Activated T-cell treated with anti-CD3 and anti-CD28 coated beads for 1 hour (primary cell): ENCODE data around the gene KRTAP10-10.
A peak's percentile ranks its signal among the peaks of the same experiment; 100 is the strongest.
"Not testable (repeated sequence)": the region's sequence is repeated elsewhere in the genome, so short reads cannot be mapped to it uniquely, and the experiment has no call there.

Experiments
- DNase-seq: peaks from one replicate; pipeline ENCODE4 v3.0.0-alpha.2; 2020; ENCODE audit warnings: low read depth

KRTAP10-10 gene

DNA sequence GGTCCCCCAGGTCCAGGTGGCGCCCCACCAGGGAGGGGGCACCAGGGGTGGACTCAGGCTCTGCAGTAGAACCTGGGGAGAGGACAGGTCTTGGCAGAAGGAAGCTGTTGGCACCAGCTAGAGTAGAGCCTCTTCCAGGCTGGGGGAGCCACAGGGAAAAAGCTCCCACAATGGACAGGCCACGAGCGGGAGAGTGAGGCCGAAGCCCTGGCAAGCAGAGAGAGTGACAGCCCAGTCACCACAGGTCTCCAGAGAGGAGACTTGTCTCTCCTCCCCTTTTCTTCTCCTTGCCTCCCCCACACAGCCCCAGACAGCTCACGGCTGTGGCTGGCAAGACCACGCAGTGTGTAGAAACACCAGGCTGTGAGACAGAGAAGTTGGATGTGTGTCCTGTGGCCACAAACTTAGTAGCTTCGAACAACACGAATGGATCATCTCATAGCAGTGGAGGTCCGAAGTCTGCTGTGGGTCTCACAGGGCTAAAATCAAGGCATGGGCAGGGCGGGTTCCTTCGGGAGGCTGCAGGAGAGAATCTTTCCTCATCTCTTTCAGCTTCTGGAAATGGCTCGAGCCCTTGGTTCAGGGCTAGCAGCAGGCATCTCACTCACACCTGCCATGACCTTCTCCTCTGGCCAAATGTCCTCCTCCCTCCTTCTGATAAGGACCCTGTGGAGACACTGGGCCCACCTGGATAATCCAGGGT is 14.0 kb downstream of the KRTAP10-10 start:
- DNase-seq = no peak

DNA sequence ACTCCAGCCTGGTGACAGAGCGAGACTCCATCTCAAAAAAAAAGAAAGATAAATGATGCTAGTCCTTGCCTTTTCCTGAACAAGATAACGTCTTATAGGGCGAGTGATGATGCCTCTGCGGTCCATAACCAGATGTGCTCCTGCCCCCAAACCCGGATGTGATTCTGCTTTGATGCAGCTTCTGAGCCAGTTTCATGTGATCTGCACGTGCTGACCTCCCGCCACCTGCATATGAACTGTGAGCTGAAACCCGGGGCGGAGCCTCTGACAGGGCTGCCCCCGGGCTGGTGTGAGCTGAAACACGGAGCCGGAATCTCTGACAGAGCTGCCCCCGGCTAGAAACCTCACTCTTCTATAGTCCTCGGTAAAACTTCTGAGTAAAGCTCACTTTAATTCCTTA is 16.0 kb downstream of the KRTAP10-10 start:
- no peak for DNase-seq

DNA sequence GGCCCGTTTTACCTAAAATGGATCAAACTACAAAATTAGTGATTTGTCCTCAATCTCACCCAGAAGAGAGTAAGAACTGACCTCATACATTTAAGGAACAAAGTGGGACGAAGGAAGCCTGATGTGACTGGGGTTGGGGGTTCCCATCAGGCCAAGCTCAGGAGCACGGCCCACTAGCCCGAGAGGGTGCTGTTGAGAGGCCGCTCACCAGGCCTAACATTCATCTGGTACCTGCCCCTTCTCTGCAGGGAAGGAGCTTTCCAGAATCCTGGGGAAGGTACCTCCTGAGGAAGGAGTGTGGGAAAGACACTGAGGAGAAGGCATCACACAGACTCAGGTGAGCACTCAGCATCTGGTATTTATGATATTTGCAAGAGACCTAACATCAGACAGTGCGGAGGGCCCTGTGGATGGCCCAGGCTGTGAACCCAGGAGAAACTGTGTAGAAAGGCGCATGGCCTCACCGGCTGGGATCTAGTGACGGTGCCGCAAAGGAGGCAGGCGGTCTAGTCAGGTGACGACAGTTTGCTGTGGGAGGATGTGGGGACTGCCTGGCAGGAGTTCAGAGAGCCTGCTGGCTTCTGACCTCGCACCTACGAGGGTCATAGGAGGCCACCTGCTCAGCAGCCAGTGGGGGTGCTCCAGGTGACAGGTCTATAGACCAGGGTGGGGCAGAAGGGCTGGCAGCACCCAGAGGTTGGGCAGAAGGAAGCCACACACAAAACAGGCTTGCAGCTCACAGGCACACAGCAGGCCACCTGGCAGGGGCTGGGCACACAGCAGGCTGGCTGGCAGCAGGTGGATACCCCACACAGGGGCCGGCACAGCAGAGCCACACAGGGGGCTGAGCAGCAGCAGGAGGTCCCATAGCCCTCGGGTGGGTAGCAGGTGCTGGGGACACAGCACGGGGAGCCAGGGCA is 16.8 kb downstream of the KRTAP10-10 start:
- peak; percentile 22 for DNase-seq

DNA sequence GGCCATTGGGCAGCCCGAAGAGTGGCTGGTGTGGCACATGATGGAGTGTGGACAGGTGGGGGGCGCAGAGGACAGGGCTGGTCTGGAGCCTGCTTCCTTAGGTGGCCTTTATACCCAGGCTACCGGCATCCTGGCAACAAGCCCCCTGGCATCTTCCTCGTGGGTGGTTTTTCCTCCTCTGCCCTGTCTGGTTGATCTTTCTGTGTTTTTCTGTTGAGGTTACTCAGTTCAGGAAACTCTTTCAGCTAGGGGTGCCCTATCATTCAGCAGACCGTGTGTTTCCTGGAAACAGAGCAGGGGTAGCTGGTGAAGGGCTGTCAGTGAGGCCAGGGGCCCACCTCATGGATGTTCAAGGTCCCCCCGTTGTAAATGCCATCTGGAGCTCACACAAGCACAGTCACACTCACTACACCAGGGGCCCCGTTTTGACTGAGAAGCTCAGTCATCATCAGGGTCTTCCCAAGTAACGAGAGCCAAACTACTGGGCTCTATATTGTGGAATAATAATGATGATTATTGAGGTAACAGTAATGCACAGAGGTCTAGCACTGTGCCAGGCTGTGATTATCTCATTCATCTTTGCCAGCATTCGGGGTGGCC is 17.5 kb downstream of the KRTAP10-10 start, which contains the start of gene KRTAP12-4:
Gene KRTAP12-4 (minus strand): TSS at position 84 of the 600 bp plus-strand sequence. CDS start 45 bp downstream, at position 39.
- DNase-seq = no peak

DNA sequence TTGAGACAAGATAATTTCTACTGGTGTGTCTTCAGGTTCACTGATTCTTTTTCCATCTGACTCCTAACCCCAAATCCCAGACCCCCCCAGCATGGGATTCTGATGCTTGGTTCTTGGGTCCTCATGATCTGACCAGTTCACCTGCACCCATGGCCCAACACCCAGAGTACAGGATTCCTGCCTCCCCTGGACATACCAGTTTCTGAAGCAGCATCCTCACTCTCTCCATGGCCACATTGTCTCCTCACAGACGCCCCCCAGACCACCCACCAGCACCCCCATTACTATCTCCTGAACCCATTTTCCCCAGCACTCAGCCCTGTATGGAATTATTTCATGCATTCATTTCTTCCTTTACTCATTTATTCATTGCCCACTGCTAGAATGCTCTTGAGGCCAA is 19.7 kb downstream of the KRTAP10-10 start:
- no peak for DNase-seq

DNA sequence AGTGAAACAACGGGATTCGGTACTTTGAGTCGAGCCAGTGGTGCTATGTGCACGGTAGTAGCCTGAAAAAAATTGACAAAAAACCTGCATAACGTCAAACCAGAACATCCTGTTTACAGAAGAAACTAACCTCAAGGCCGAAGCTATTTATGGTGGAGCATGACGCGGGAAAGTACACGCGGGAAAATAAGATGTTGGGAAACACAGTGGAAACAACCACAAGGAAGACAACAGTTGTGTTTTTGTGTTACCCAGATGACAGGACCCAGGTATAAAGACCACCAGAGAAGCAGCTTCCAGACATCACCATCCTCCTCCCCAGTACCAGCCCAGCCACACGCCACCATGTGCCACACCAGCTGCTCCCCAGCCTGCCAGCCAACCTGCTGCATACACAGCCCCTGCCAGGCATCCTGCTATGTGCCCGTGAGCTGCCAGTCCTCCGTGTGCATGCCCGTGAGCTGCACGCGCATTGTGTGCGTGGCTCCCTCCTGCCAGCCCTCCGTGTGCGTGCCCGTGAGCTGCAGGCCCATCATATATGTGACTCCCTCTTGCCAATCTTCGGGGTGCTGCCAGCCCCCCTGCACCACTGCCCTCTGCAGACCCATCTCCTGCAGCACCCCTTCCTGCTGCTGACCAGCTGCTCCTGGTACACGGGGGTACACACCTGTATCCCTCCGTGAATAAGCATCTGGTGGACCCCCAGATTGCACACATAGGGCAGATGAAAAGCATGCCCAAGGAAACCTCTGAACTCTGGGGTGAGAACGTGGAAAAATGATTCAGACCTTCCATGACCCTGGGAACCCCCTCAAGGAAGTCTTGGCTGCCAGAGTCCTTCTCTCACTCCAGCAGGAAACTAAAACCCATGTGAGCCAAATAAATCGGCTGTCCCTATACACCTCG is 20.7 kb downstream of the KRTAP10-10 start, which contains the start of gene KRTAP12-3:
Gene KRTAP12-3 (plus strand): TSS at position 298 of the 906 bp plus-strand sequence. CDS start 48 bp downstream, at position 346.
- peak; percentile 19 for DNase-seq

DNA sequence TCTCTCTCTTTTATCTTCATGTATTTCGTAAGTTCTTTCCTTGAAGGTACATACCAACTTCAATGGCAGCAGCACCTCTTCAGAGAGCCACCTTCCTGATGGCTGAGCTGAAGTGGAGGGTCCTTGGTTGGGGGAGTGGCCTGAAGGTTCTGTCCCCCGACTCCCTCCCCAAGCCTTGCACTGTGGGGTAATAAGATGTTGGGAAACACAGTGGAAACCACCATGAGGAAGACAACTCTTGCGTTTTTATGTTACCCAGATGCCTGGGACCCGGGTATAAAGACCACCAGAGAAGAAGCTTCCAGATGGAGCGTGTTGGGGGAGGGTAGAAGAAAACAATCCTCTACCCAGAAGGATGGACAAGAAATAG is 21.4 kb downstream of the KRTAP10-10 start:
- no peak for DNase-seq

DNA sequence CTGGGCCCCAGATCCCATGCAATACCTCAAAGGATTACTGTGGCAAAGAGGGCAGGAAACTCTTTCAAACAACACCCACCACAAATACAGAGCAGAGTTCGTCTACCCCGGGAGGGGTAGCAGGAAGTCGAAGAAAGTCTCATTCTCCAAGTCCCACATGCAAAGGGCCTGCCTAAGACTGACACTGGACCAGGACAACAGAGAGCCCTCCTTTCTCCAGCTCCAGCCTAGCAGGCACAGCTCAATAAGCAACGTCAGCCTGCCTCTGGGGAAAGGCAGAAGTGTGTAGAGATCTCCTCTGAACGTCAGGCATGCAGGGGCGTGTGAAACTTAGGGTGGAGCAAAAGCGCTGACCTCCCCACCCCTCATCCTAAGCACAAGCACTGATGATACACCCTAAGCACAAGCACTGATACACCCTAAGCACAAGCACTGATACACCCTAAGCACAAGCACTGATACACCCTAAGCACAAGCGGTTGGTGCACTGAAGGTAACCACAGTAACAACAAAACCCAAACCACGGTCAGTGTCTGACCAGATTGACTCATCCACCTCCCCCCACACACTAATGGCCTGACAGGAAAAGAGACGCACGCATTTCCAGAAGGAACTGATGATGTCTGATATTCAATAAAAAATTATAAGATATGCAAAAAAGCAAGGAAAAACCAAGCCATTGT is 21.9 kb downstream of the KRTAP10-10 start:
- no peak for DNase-seq

DNA sequence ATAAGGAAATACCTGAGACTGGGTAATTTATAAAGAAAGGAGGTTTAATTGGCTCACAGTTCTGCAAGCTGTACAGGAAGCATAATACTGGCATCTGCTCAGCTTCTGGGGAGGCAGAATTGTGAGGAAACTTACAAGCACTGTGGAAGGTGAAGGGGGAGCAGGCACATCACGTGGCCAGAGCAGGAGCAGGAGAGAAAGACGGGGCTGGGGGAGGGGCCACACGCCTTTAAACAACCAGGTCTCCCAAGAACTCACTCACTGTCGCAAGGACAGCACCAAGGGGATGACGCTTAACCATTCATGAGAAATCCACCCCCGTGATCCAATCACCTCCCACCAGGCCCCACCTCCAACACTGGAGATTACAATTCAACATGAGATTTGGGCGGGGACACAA is 24.4 kb downstream of the KRTAP10-10 start:
- DNase-seq = not testable (repeated sequence)

DNA sequence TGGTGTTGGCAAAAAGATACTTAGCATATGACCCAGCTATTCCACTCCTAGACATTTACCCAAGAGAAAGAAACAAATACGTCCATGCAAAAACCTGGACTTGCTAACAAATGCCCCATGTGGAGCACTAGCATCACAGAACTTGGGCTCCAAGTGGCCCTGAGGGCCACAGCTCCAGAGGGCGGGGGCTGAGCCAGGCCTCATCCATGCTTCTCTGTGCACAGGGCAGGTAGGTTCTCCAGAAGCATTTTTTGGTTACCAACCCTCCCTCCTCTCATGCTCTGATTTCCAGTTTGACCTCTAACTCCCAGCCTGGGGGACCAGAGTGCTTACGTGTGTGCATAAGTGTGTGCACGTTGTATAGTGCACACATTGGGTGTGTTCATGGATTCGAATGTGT is 27.5 kb downstream of the KRTAP10-10 start:
- DNase-seq = no peak

DNA sequence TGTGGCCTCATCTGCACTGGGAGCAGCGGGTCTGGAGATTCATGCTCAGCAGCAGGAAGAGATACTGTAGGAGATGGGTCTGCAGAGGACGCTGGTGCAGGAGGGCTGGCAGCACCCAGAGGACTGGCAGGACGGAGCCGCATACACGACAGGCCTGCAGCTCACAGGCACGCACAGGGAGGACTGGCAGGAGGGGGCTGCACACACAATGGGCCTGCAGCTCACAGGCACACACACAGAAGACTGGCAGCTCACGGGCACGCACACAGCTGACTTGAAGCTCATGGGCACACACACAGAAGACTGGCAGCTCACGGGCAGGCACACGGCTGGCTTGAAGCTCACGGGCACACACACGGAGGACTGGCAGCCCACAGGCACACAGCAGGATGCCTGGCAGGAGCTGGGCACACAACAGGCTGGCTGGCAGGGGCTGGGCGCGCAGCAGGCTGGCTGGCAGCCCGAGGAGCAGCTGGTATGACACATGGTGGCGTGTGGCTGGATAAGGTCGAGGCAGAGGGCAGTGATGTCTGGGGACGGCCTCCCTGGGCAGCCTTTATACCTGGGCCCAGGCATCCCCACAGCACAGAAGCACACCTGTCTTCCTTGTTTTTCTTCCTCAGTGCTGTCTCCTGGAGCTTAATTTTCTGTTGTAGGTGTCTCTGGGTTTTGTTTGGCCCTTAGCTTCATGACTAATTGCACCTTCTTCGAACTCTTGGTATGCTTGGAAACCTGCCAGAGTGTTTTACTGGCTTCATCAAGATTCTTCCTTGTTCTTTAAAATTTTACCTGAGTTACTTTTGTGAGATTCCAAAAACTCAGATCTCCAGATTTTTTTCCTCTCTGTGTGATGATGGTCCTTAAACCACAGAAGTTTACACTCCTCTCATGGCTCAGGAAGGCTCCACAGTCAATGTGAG is 29.5 kb downstream of the KRTAP10-10 start, which contains the start of gene KRTAP12-2:
Gene KRTAP12-2 (minus strand): TSS at position 527 of the 920 bp plus-strand sequence. CDS start 41 bp downstream, at position 486.
- DNase-seq = no peak

DNA sequence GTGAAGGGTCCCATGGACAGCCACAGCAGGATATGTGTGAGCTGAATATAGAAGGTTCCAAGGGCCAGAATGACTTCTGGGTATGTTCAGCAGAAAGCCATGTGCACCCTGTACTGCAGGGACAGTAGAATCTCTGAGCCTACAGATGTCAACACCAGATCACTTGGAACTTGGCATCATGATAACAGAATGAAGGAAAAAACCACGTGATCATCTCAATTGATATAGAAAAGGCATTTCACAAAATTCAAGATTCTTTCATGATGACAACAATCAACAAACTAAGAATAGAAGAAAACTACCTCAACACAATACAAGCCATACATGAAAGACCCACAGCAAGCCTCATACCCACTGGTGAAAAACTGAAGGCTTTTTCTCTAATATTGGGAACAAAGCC is 30.5 kb downstream of the KRTAP10-10 start:
- no peak for DNase-seq

DNA sequence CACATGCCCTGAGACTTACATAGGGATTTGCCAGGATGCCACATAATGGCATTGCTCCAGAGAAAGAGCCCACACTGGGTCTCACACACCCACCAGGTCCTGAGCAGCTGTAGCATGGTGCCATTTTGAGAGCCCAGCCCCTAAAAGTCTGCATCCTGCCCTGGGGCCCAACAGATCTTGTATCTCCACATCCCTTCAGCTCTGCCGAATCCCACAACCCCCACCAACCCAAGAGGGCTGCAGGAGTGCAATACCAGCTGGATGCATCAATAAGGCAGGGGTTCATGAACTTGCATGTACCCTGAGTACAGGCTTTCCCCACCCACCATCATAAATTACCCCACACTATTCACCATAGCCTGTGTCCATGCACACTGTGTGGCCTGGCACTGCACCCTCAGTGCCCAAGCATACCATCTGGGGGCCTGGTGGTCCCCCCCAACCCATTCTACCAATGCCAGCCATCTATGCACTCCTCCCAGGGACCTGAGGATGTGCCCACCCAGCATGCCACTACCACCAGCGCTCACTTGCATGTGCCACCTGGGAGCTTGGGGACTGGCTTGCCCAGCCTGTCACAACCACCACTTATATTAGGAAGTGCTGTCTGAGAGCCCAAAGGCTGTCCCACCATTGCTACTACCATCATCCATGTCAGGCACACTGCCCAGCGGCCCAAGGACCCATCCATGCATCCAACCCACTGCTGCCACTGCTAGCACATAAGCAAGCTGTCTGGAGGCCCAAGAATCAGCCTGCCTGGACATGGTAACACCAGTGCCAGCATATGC is 33.7 kb downstream of the KRTAP10-10 start:
- no peak for DNase-seq

DNA sequence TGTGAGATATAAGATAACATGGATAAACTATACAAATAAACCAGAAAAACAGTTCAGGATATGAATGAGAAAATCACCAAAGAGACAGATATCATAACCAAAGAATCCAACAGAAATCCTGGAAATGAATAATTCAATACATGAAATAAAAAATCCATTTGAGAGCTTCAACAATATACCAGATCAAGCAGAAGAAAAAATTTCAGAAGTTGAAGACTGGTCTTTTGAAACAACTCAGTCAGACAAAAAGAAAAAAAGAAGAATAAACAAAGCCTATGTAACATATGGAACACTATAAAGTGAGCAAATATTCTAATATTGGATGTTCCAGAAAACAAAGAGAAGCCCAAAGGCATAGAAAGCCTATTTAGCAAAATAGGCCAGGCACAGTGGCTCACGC is 34.8 kb downstream of the KRTAP10-10 start:
- no peak for DNase-seq

DNA sequence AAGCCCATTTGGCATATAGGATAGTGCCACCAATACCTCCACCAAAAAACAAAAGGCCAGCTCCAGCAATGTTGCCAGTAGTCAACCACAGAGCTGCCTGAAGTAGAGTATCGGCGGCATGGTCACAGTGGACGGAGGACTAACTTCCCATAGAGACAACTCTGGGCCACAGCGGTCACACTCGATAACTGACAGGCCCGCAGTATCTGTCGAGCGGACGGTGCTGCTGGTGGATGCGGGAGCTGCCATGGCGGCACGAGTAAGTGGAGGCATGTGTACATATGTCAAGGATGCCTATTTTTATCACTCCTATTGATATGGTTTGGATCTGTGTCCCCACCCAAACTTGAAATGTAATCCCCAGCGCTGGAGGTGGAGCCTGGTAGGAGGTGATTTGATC is 40.7 kb downstream of the KRTAP10-10 start:
- no peak for DNase-seq

DNA sequence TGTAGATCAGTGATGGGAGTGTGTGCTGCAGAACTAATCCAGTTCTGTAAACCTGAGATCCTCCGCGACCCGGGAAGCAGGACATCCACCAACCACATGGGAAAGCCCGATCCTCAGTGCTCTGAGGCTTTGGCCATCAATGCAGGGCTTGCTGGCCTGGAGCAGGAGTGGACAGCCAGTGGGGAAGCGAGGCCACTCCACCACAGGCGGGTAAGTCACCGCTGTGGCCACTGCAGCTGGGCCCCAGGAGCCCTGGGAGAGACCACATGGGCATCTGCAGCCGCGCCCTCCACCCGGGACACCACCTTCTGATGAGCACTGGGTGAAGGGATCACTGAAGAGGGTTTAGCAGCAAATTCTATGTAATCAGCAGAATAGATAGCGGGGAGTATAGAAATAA is 44.0 kb downstream of the KRTAP10-10 start:
- DNase-seq = no peak

DNA sequence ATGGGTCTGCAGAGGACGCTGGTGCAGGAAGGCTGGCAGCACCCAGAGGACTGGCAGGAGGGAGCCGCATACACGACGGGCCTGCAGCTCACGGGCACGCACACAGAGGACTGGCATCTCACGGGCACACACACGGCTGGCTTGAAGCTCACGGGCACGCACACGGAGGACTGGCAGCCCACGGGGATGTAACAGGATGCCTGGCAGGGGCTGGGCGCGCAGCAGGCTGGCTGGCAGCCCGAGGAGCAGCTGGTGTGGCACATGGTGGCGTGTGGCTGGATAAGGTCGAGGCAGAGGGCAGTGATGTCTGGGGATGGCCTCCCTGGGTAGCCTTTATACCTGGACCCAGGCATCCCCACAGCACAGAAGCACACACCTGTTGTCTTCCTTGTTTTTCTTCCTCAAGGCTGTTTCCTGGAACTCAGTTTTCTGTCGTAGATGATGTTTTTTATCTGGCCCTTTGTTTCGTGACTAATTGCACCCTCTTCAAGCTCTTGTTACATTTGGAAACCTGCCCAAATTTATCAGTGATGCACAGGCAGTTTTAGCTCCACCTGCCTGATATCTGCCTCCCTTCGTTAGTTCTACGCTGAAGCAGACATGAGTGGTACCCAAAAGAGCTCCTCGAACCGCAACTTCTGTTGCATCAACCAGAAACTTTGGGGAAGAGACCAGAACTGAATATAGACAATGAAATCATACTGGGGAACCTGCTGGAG is 44.9 kb downstream of the KRTAP10-10 start, which contains the start of gene KRTAP12-1:
Gene KRTAP12-1 (minus strand): TSS at position 303 of the 719 bp plus-strand sequence. CDS start 40 bp downstream, at position 263.
- no peak for DNase-seq

DNA sequence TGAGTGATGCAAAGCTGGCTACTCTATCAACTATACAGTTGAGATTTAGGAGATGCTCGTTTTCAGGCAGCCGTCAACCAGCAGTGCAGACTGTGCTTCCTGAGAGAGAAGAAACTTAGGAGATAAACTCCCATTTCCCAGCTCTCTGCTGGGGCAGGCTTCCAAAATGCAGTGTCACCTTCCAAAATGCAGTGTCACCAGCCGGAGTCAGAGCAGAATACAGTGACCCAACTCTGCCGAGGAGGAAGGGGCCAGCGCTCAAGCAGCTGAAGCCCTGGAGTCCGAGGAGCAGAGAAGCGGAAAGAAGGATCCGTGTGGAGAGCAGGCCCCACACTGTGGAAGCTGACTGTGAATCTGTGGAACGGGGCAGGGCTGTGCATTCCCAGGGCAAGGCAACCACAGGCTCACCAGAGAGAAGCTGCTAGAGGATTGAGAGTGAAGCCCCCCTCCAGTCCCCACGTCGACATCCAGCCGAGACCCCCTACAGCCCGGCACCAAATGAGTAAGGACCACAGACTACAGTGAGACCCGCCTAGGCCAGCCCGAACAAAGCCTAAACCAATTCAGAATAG is 45.5 kb downstream of the KRTAP10-10 start:
- no peak for DNase-seq
